HG03139 (cell line): ENCODE results near the gene GNPDA1.

Source experiments
- ATAC-seq: cut with Tn5 transposase; IDR thresholded peaks from one replicate; pipeline ENCODE4 v1.9.1; 2021; ENCODE audit not compliant: unreplicated experiment

Gene GNPDA1

DNA sequence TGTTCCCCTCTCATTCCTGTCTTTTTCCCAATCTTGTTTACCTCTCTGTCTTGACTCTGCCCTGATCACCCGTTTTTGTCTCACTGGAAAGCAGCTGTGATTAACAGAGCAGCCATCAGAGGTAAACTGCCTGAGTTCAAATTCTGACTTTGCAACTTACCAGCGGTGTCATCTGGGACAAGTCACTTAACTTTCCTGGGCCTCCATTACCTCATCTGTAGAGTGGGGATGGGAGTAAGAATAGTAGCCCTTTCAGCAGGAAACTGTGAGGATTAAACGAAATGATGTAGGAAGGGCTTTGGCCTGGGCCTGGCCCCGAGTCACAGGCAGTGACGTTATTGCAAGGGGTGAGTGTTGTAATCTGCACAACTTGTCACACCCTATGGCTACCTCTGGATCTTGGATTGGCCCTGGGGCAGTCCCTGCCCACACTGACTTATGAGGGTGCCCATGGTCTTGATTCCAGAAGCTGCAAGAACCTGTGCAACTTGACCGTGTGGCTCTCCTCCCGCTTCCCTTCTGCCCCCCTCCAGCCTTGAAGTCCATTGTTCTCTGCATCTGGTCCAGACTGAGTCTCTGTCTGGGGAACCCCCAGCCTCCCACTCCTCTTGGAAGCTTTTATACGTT is 54.2 kb downstream of the GNPDA1 start:
- no peak for ATAC-seq

DNA sequence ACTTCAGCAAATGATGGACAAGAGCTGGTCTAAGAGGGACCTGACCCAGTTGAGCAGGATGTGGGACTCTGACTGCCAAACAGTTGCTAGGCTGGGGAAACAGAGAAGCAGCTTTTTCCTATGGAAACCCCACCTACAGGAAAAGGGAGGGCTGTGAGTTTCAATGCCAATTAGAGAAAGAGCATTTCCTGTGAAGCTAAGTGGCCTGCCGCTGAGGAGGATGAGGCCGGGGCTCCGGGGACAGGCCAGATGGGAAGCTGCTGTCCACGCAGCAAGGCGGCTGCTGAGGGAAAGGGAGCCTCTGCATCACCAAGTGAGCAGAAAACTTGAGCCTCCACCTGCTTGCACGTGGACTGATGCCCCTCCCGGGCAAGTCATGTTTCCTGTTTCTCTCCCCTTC is 54.7 kb downstream of the GNPDA1 start, which contains the start of gene PCDH12:
Gene PCDH12, minus strand, starts transcription at position 90 of the 400 bp plus-strand sequence. CDS start 351 bp downstream, outside the sequence.
- ATAC-seq: no peak

DNA sequence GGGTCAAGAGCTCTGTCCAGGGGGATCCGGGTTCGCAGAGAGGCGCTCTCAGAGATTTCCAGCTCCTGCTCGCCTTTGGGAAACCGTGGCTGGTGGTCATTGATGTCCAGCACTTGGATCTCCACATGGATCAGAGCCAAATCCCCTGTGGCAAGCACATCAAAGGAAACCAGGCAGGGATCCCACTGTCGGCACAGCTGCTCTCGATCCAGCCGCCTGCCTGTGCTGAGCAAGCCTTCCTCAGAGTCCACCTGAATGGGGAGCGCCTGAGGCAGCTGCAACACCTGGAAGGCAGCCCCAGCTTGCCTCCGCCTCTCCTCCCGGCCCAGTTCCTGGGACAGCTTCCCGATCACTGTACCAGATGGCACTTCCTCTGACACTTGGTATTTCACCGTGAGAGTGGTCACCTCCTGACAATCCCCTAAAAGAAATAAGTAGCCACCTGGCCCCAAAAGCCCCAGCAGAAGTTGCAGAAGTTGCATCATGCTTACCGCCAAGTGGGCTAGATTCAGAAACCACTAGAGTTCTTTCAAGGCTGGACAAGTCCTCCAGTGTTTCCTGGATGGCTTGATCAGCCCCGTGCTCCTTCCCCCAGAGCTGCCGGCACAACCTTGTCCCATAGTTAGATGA is 55.3 kb downstream of the GNPDA1 start:
- ATAC-seq: no peak

DNA sequence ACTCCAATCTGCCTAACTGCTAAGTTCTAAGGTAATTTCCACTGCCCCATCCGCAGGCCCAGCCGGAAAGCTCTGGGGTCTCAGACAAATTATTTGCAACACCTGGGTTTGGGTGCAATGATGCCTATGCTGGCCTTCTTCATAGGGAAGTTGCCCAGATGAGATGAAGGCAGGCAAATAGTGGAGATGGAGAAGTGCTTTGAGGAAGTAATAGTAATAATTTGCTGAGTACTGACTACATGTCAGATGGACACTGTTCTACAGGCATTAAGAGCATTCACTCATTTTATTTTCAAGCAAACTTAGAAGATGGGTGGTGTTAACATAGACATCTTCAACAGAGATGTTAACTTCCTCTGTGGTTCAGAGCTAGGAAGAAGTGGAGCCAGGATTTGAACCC is 58.6 kb downstream of the GNPDA1 start:
- no peak for ATAC-seq

DNA sequence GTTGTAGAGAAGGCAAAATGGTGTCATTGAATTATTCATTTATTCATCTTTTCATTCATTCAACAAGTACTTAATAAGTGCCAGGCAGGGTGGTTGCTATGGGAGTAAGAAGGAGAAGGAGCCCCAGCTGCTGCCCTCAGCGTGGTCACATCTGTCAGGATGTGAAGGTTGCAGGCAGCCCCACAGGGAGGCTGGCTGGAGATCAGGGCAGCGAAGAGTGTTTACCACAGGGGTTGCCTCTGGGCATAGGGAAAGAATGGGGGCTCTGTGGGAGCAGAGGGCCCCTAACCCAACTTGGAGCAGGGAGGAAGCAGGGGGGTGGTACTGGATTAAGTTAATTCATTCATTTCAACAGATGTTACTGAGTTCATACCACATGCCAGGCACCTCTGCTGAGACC is 60.8 kb downstream of the GNPDA1 start:
- ATAC-seq: no peak

DNA sequence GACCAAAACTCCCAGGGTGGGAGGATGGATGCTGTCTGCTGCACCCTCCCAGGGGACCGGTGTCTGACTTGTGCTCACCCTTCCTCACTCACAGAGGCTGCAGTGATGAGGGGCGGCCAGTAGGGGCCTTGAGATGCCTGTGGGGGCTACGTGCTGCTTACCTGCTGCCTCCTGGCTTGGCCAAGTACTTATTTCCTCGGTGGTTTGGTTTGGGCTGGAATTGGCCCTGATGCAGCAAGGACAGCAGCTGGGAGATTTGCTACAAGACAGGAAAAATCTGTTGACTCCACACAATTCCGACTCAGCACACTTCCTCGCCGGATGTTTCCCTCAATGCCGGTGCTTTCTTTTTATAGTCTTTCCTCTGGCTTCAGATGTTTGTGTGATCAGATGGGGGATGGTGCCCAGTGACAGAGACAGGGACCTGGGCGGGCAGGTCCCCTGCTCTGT is 61.5 kb downstream of the GNPDA1 start:
- ATAC-seq: peak; percentile 86
